Liver (tissue), 9 donors: ENCODE measurements around the gene PTPRN2. TPM values are rescaled to one million over a fixed set of nuclear protein-coding genes. Genes with fewer than 3 reads are reported as not detected.

Experiments
- DNase-seq: peaks from one replicate; pipeline ENCODE4 v3.0.0-alpha.2; 2017; ENCODE audit warnings: low spot score
- H3K27ac ChIP-seq, 2 donors: one replicate each; pipeline ENCODE4 v1.7.0; 2013; ENCODE audit warnings: inconsistent platforms in 2 of 2, low read length in 2 of 2, control low read depth in 1 of 2, low read depth in 1 of 2, mild to moderate bottlenecking in 1 of 2
- H3K27me3 ChIP-seq, 4 donors: one replicate each; pipeline versions ENCODE4 v1.6.1 to v1.7.0; 2013; ENCODE audit warnings: low read length in 3 of 4, inconsistent platforms in 1 of 4, mild to moderate bottlenecking in 1 of 4, moderate library complexity in 1 of 4; ENCODE audit not compliant: control insufficient read depth in 4 of 4, insufficient read depth in 4 of 4
- H3K36me3 ChIP-seq, 4 donors: one replicate each; pipeline versions ENCODE4 v1.6.1 to v1.7.0; 2013; ENCODE audit warnings: low read length in 3 of 4, mild to moderate bottlenecking in 3 of 4, low read depth in 1 of 4, moderate library complexity in 1 of 4; ENCODE audit not compliant: control insufficient read depth in 4 of 4, insufficient read depth in 3 of 4
- H3K4me1 ChIP-seq, 4 donors: one replicate each; pipeline versions ENCODE4 v1.6.1 to v1.7.0; 2013; ENCODE audit warnings: low read length in 3 of 4, mild to moderate bottlenecking in 3 of 4, moderate library complexity in 1 of 4; ENCODE audit not compliant: control insufficient read depth in 4 of 4, insufficient read depth in 4 of 4
- H3K4me3 ChIP-seq, 3 donors: one replicate each; pipeline versions ENCODE4 v1.6.1 to v1.7.0; 2013; ENCODE audit warnings: low read length in 3 of 3, control low read depth in 1 of 3, low read depth in 1 of 3, mild to moderate bottlenecking in 1 of 3
- H3K9ac ChIP-seq, 2 donors: one replicate each; pipeline ENCODE4 v1.7.0; 2013; ENCODE audit warnings: low read length in 2 of 2, mild to moderate bottlenecking in 2 of 2, moderate library complexity in 2 of 2, control low read depth in 1 of 2, low read depth in 1 of 2
- H3K9me3 ChIP-seq, 4 donors: one replicate each; pipeline versions ENCODE4 v1.6.1 to v1.7.0; 2013; ENCODE audit warnings: low read length in 3 of 4; ENCODE audit not compliant: control insufficient read depth in 4 of 4
- ATF3 ChIP-seq: IDR thresholded peaks from 2 replicates; pipeline ENCODE4 v1.6.1; 2016; ENCODE audit warnings: antibody characterized with exemption
- CTCF ChIP-seq: fragments of 150-350 bp; IDR thresholded peaks from 2 replicates; pipeline ENCODE4 v1.5.1; 2017; ENCODE audit warnings: improper control_type of control experiment, low read depth, low read length; ENCODE audit not compliant: missing input control
- EGR1 ChIP-seq, 2 donors: IDR thresholded peaks; 2 replicates each; pipeline ENCODE4 v1.6.1; 2016 to 2018; ENCODE audit warnings: antibody characterized with exemption in 2 of 2, low read depth in 2 of 2
- FOXA1 ChIP-seq: IDR thresholded peaks from 2 replicates; pipeline ENCODE4 v1.6.1; 2016; ENCODE audit warnings: antibody characterized with exemption
- HNF4A ChIP-seq, 2 donors: conservative IDR thresholded peaks; 2 replicates each; pipeline ENCODE4 v1.6.1; 2016; ENCODE audit warnings: antibody characterized with exemption in 2 of 2, mild to moderate bottlenecking in 2 of 2
- JUND ChIP-seq, 2 donors: IDR thresholded peaks; 2 replicates each; pipeline ENCODE4 v1.6.1; 2016; ENCODE audit warnings: antibody characterized with exemption in 2 of 2
- MAX ChIP-seq: IDR thresholded peaks from 2 replicates; pipeline ENCODE4 v1.6.1; 2016; ENCODE audit warnings: antibody characterized with exemption
- NR2F2 ChIP-seq: IDR thresholded peaks from 2 replicates; pipeline ENCODE4 v1.6.1; 2016; ENCODE audit warnings: antibody characterized with exemption
- RXRA ChIP-seq, 2 donors: IDR thresholded peaks; 2 replicates each; pipeline ENCODE4 v1.6.1; 2017 to 2018; ENCODE audit warnings: antibody characterized with exemption in 2 of 2, mild to moderate bottlenecking in 1 of 2
- YY1 ChIP-seq: IDR thresholded peaks from 2 replicates; pipeline ENCODE4 v1.6.1; 2016; ENCODE audit warnings: antibody characterized with exemption, mild to moderate bottlenecking
- WGBS: extraction: QIAGEN DNeasy Blood & Tissue Kit; methylation state at CpG from one replicate; pipeline ENCODE4 v1.1.7; 2013; 5-methylcytosine and 5-hydroxymethylcytosine counted together
- polyA plus RNA-seq, 2 donors: library from polyadenylated mRNA; stranded (reverse) in 1 of 2; unstranded in 1 of 2; fragments of 200-250 nt in 1 of 2; fragments of >200 nt in 1 of 2; fragmentation: Nextera tagmentation in 1 of 2; extraction: Ambion mirVana in 1 of 2; gene quantifications; one replicate each; pipeline versions ENCODE4 v1.2.1 to v1.2.3, GENCODE V29; 2013 to 2015
- total RNA-seq, 2 donors: library from RNA; depleted of rRNA; stranded (reverse); fragments of >200 nt; gene quantifications; one replicate each; pipeline ENCODE4 v1.2.3, GENCODE V29; 2014
- TF ChIP-seq, protein P1 (sequence below): IDR thresholded peaks from 2 replicates; pipeline ENCODE4 v1.6.1; 2016; ENCODE audit warnings: antibody characterized with exemption
- TF ChIP-seq, protein P2 (sequence below): IDR thresholded peaks from 2 replicates; pipeline ENCODE4 v1.6.1; 2016; ENCODE audit warnings: antibody characterized with exemption, mild to moderate bottlenecking
- donor health status: healthy.
- donor health status: healthy.
- donor health status: healthy.
- donor health status: healthy.
- donor health status: healthy.

The PTPRN2 gene
- total and polyA plus RNA-seq, 4 donors = 0.75 to 1.9 (median 1.1) TPM

DNA sequence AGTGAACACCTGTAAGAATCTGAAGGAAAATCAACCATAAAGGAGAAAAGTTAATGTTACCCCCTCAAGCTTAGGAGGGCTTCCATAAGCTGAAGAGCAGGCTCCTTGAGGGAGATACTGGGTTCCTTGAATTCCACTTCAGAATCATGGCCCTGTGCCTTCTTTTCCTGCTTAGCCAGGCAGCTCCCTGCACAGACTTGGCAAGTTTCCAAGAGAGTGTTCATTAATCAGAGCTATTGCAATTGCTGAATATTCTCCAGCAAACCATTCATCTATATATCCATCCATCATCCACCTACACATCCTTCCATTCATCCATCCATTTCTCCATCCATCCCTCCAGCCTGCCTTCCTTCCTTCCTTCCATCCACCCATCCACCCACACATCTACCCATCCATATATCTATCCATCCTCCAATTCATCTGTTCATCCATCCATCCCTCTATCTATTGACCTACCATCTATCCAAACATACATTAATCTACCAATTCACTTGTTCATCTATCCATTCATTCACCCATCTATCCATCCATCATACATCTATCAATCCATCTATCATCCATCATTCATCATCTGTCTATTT is 574.4 kb downstream of the PTPRN2 start (continued):
- TF ChIP-seq CTCF = no peak

- Histone ChIP-seq H3K4me1 (peaks cover 0 to 4% (median 0%) of the 10 kb centered on the region in 4 donors), H3K9me3 (no peaks in the 10 kb centered on the region), H3K36me3 (no peaks in the 10 kb centered on the region), H3K9ac (no peak overlapping the region), H3K27ac (no peak overlapping the region), H3K4me3 (no peak overlapping the region), H3K27me3 (no peaks in the 10 kb centered on the region)
- WGBS = 84% methylated on average over 11 of the region's 11 CpGs
- DNase-seq = no peak
- no peak for TF ChIP-seq EGR1 (IDR thresholded peaks at IDR 0.05; ENCODE audit: low read depth in 2 of 2)
- no peak for TF ChIP-seq ATF3
- no peak for TF ChIP-seq HNF4A (conservative IDR thresholded peaks at IDR 0.05)
- TF ChIP-seq FOXA1 = no peak
- TF ChIP-seq, protein P1, sequence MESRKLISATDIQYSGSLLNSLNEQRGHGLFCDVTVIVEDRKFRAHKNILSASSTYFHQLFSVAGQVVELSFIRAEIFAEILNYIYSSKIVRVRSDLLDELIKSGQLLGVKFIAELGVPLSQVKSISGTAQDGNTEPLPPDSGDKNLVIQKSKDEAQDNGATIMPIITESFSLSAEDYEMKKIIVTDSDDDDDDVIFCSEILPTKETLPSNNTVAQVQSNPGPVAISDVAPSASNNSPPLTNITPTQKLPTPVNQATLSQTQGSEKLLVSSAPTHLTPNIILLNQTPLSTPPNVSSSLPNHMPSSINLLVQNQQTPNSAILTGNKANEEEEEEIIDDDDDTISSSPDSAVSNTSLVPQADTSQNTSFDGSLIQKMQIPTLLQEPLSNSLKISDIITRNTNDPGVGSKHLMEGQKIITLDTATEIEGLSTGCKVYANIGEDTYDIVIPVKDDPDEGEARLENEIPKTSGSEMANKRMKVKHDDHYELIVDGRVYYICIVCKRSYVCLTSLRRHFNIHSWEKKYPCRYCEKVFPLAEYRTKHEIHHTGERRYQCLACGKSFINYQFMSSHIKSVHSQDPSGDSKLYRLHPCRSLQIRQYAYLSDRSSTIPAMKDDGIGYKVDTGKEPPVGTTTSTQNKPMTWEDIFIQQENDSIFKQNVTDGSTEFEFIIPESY = no peak
- no peak for TF ChIP-seq NR2F2
- TF ChIP-seq MAX = no peak
- TF ChIP-seq, protein P2, sequence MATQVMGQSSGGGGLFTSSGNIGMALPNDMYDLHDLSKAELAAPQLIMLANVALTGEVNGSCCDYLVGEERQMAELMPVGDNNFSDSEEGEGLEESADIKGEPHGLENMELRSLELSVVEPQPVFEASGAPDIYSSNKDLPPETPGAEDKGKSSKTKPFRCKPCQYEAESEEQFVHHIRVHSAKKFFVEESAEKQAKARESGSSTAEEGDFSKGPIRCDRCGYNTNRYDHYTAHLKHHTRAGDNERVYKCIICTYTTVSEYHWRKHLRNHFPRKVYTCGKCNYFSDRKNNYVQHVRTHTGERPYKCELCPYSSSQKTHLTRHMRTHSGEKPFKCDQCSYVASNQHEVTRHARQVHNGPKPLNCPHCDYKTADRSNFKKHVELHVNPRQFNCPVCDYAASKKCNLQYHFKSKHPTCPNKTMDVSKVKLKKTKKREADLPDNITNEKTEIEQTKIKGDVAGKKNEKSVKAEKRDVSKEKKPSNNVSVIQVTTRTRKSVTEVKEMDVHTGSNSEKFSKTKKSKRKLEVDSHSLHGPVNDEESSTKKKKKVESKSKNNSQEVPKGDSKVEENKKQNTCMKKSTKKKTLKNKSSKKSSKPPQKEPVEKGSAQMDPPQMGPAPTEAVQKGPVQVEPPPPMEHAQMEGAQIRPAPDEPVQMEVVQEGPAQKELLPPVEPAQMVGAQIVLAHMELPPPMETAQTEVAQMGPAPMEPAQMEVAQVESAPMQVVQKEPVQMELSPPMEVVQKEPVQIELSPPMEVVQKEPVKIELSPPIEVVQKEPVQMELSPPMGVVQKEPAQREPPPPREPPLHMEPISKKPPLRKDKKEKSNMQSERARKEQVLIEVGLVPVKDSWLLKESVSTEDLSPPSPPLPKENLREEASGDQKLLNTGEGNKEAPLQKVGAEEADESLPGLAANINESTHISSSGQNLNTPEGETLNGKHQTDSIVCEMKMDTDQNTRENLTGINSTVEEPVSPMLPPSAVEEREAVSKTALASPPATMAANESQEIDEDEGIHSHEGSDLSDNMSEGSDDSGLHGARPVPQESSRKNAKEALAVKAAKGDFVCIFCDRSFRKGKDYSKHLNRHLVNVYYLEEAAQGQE = no peak
- TF ChIP-seq RXRA (IDR thresholded peaks at IDR 0.05) = no peak
- TF ChIP-seq YY1 = no peak
- no peak for TF ChIP-seq JUND (IDR thresholded peaks at IDR 0.05)
These were observed 575.7 kb downstream of the PTPRN2 start for GRCh38 chr7:158011941-158012340.
